Endothelial cell of umbilical vein (primary cell): ENCODE data around the gene SS18L1. TPM values are rescaled to one million over a fixed set of nuclear protein-coding genes. Genes with fewer than 3 reads are reported as not detected.
A peak's percentile ranks its signal among the peaks of the same experiment; 100 is the strongest.

ENCODE experiments used
- BruUV-seq: library from RNA; stranded (reverse); fragments of 400-500 nt; replicated peaks from 2 replicates; lab custom pipeline; 2021; lab: Mats Ljungman, UMichigan
- CTCF ChIA-PET: fragments of 300-600, 350-600 bp; sonication (Branson Sonifier 250); formaldehyde crosslinking; loops from one replicate; lab custom pipeline; 2021; ENCODE audit warnings: antibody characterized with exemption, inconsistent platforms; lab: Charles Lee
- POLR2A ChIA-PET: fragments of 300-600, 350-600 bp; sonication (Branson Sonifier 250); formaldehyde crosslinking; loops from one replicate; lab custom pipeline; 2021; ENCODE audit warnings: antibody characterized with exemption, inconsistent platforms; lab: Charles Lee
- DNase-seq: peaks from one replicate; pipeline ENCODE4 v3.0.0-alpha.2; 2011; ENCODE audit warnings: low read depth, low spot score
- FAIRE-seq: peaks from 2 replicates; lab custom pipeline; 2011; peaks lifted over from hg19 to GRCh38; lab: Jason Lieb, UNC
- H2AFZ ChIP-seq: 2 replicates; pipeline ENCODE4 v1.6.0; 2012; ENCODE audit warnings: low read depth, low read length, control low read depth, inconsistent platforms
- H3K27ac ChIP-seq: 2 replicates; pipeline ENCODE4 v1.5.1; 2011; ENCODE audit warnings: low read depth, mild to moderate bottlenecking, control low read depth, low read length, moderate library complexity; ENCODE audit not compliant: insufficient read depth
- H3K27me3 ChIP-seq, 2 experiments: 2 replicates each; pipeline versions ENCODE4 v1.6.0 to v1.6.1; 2011; ENCODE audit warnings: low read length in 2 of 2, mixed read lengths in 1 of 2; ENCODE audit not compliant: control insufficient read depth in 2 of 2, insufficient read depth in 2 of 2
- H3K36me3 ChIP-seq, 2 experiments: 2 replicates in 1 of 2; 3 replicates in 1 of 2; pipeline ENCODE4 v1.5.1; 2011; ENCODE audit warnings: low read length in 2 of 2, mild to moderate bottlenecking in 1 of 2, moderate library complexity in 1 of 2; ENCODE audit not compliant: control insufficient read depth in 2 of 2, insufficient read depth in 2 of 2; ENCODE audit errors: extremely low read depth in 1 of 2
- H3K4me1 ChIP-seq: 3 replicates; pipeline ENCODE4 v1.5.1; 2011; ENCODE audit warnings: mild to moderate bottlenecking, low read length; ENCODE audit not compliant: control insufficient read depth, insufficient read depth; ENCODE audit errors: extremely low read depth
- H3K4me2 ChIP-seq: 2 replicates; pipeline ENCODE4 v1.6.1; 2011; ENCODE audit warnings: low read length, control low read depth, mixed read lengths; ENCODE audit not compliant: insufficient read depth
- H3K4me3 ChIP-seq, 3 experiments: fragments of 200-600 bp in 1 of 3; sonication (generic), shearing (Covaris generic) in 1 of 3; replicated peaks in 1 of 3; 2 replicates each; pipeline ENCODE4 v1.5.1; 2011 to 2016; ENCODE audit warnings: control low read depth in 3 of 3, low read length in 3 of 3, mild to moderate bottlenecking in 2 of 3, inconsistent platforms in 1 of 3, low read depth in 1 of 3, moderate library complexity in 1 of 3; ENCODE audit not compliant: insufficient read depth in 1 of 3
- H3K79me2 ChIP-seq: 2 replicates; pipeline ENCODE4 v1.6.0; 2012; ENCODE audit warnings: low read length, inconsistent platforms; ENCODE audit not compliant: control insufficient read depth, insufficient read depth
- H3K9ac ChIP-seq: replicated peaks from 2 replicates; pipeline ENCODE3; 2011; ENCODE audit warnings: low read length, control low read depth; ENCODE audit not compliant: insufficient read depth; ENCODE audit errors: extremely low read depth
- H3K9me1 ChIP-seq: replicated peaks from 3 replicates; pipeline ENCODE4 v1.6.0; 2011; ENCODE audit warnings: mild to moderate bottlenecking, low read length; ENCODE audit not compliant: control insufficient read depth, insufficient read depth; ENCODE audit errors: extremely low read depth
- H3K9me3 ChIP-seq: replicated peaks from 2 replicates; pipeline ENCODE4 v1.5.1; 2012; ENCODE audit warnings: low read length, inconsistent platforms; ENCODE audit not compliant: control insufficient read depth, insufficient read depth
- H4K20me1 ChIP-seq: replicated peaks from 2 replicates; pipeline ENCODE3; 2011; ENCODE audit warnings: mild to moderate bottlenecking, low read length; ENCODE audit not compliant: control insufficient read depth, insufficient read depth; ENCODE audit errors: extremely low read depth
- EZH2 ChIP-seq: IDR thresholded peaks from 2 replicates; pipeline ENCODE4 v1.6.1; 2012; ENCODE audit warnings: borderline replicate concordance, low read depth, mild to moderate bottlenecking, moderate library complexity, low read length, inconsistent platforms; ENCODE audit not compliant: severe bottlenecking
- FOS ChIP-seq: IDR thresholded peaks from 2 replicates; pipeline ENCODE4 v1.6.1; 2011; ENCODE audit warnings: mild to moderate bottlenecking, low read length, moderate library complexity, borderline replicate concordance; ENCODE audit not compliant: insufficient read depth
- GATA2 ChIP-seq: IDR thresholded peaks from 2 replicates; pipeline ENCODE4 v1.7.0; 2011; ENCODE audit warnings: low read depth, mild to moderate bottlenecking, moderate library complexity, mixed read lengths, low read length; ENCODE audit not compliant: insufficient read length, insufficient read depth
- JUN ChIP-seq: IDR thresholded peaks from 2 replicates; pipeline ENCODE4 v1.6.1; 2011; ENCODE audit warnings: borderline replicate concordance, low read depth; ENCODE audit not compliant: insufficient read length, insufficient read depth
- MYC ChIP-seq: IDR thresholded peaks from one replicate; pipeline ENCODE4 v1.6.1; 2011; ENCODE audit warnings: mild to moderate bottlenecking, low read depth, low read length
- POLR2AphosphoS5 ChIP-seq: IDR thresholded peaks from 2 replicates; pipeline ENCODE4 v1.6.1; 2012; ENCODE audit warnings: low read depth, mild to moderate bottlenecking, control low read depth, low read length, moderate library complexity; ENCODE audit not compliant: insufficient read depth
- dilution Hi-C: fragments of 300-500 bp; cut with MboI; formaldehyde crosslinking; loops from one replicate; pipeline ENCODE4 v1.15.0; 2019; ENCODE audit warnings: low sequenced_read_pairs; ENCODE audit not compliant: extremely low pct_ligation_motif_present
- intact Hi-C: fragments of 100-400 bp; cut with micrococcal nuclease; formaldehyde crosslinking; loops from one replicate; pipeline ENCODE4 v1.10.0; 2022
- polyA plus RNA-seq, 4 experiments: library from polyadenylated mRNA; depleted of rRNA in 3 of 4; stranded (reverse) in 3 of 4; unstranded in 1 of 4; fragments of >200 nt; gene quantifications; 2 replicates each; pipeline versions ENCODE4 v1.2.1 to v1.2.3, GENCODE V29; 2011 to 2012; ENCODE audit warnings: missing spikeins in 1 of 4
- total RNA-seq: library from RNA; stranded (reverse); gene quantifications from 2 replicates; pipeline ENCODE4 v1.2.3, GENCODE V29; 2021
- TF ChIP-seq, protein P1 (sequence below), 2 donors: IDR thresholded peaks; 1 replicate in 1 of 2; 2 replicates in 1 of 2; pipeline ENCODE4 v1.5.1; 2011; ENCODE audit warnings: low read length in 2 of 2, mild to moderate bottlenecking in 2 of 2, moderate library complexity in 2 of 2, control low read depth in 1 of 2, inconsistent platforms in 1 of 2, low read depth in 1 of 2; ENCODE audit not compliant: insufficient read depth in 1 of 2; ENCODE audit errors: extremely low read depth in 1 of 2

Gene SS18L1
- total and polyA plus RNA-seq, 2 donors (not counting 3 experiments of a cell fraction or from before 2014, with no cell fraction given), result 15.4 to 21.7 TPM

DNA sequence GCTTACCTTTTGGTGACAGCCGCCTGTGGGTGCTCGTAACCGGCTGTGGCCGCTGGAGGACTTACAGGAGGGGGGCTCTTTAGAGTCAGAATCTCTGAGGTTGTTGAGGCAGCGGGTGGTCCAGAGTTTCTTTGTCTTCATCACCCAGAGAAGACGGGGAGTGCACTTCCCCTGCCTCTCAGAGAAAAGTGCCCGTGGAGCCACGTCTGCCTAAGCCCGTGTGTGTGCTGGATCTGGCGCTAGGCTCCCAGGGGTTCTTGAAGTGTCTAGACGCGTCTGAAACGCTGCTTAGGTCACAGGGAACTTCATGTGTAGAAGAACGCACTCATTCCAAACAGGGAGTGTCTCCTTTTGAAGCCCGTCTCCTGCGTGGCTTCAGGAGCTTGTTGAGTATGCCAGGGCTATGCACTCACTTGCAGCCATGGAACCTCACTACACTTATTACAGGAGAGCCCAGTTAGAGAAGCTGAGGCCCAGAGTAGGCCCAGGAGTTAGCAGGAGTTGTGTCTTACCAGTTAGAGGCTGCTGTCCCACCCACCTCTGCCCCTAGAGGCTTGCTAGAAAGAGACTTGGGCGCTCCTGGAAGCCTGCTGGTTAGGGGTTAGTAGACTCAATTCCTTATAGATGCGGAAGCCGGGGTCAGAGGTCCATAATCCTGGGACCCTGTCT lies 20.0 kb upstream of the SS18L1 start:
- Histone ChIP-seq H3K36me3 (peaks cover 9 to 25% of the 10 kb centered on the region in 2 experiments), H3K9ac (peak overlapping the region; percentile 53), H3K79me2 (peaks cover 16% of the 10 kb centered on the region), H3K4me2 (peak overlapping the region; percentile 79), H3K4me3 (peak overlapping the region; percentile 56 to 76 (median 65)), H3K27me3 (peaks cover 0 to 3% of the 10 kb centered on the region in 2 experiments), H3K9me3 (no peaks in the 10 kb centered on the region), H3K9me1 (no peaks in the 10 kb centered on the region), H2AFZ (no peak overlapping the region), H3K4me1 (peaks cover 11% of the 10 kb centered on the region), H3K27ac (no peak overlapping the region), H4K20me1 (no peaks in the 10 kb centered on the region)
- BruUV-seq, result TSS peak; percentile 17
- POLR2A ChIA-PET, result interaction anchor here (1.0 kb wide), 1 partner anchor 58 kb away, joined by 3 read pairs; the partner anchor contains the start of gene TAF4
- dilution Hi-C loops, result no loop called here
- peak; percentile 4 for FAIRE-seq
- TF ChIP-seq MYC, result no peak
- TF ChIP-seq, protein P1, sequence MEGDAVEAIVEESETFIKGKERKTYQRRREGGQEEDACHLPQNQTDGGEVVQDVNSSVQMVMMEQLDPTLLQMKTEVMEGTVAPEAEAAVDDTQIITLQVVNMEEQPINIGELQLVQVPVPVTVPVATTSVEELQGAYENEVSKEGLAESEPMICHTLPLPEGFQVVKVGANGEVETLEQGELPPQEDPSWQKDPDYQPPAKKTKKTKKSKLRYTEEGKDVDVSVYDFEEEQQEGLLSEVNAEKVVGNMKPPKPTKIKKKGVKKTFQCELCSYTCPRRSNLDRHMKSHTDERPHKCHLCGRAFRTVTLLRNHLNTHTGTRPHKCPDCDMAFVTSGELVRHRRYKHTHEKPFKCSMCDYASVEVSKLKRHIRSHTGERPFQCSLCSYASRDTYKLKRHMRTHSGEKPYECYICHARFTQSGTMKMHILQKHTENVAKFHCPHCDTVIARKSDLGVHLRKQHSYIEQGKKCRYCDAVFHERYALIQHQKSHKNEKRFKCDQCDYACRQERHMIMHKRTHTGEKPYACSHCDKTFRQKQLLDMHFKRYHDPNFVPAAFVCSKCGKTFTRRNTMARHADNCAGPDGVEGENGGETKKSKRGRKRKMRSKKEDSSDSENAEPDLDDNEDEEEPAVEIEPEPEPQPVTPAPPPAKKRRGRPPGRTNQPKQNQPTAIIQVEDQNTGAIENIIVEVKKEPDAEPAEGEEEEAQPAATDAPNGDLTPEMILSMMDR (IDR thresholded peaks at IDR 0.05; ENCODE audit: extremely low read depth in 1 of 2, insufficient read depth in 1 of 2, low read depth in 1 of 2, low read length in 2 of 2), result peak in 1 of 2 donors; percentile 15
- CTCF ChIA-PET, result interaction anchor here (1.5 to 3.1 kb wide), 3 partner anchors 11 to 113 kb away, joined by 5 to 22 read pairs (median 15); no protein-coding TSS in a partner anchor
- peak; percentile 28 for DNase-seq
- intact Hi-C loops, result loop anchor here (2.0 to 5.0 kb wide), 3 partner anchors 19 to 111 kb away; partner anchors contain the start of genes PSMA7 and SS18L1

- Histone ChIP-seq H3K4me3 (no peak overlapping the region), H3K79me2 (peaks cover 16% of the 10 kb centered on the region), H3K9ac (no peak overlapping the region), H4K20me1 (no peaks in the 10 kb centered on the region), H3K9me1 (no peaks in the 10 kb centered on the region), H3K4me2 (no peak overlapping the region), H3K9me3 (no peaks in the 10 kb centered on the region), H3K27me3 (no peaks in the 10 kb centered on the region), H3K27ac (no peak overlapping the region), H3K36me3 (peaks cover 9 to 37% of the 10 kb centered on the region in 2 experiments), H3K4me1 (peaks cover 11% of the 10 kb centered on the region), H2AFZ (no peak overlapping the region)
- TF ChIP-seq GATA2 (no peak), FOS (no peak), JUN (no peak), MYC (no peak), POLR2AphosphoS5 (no peak), EZH2 (no peak)
- TF ChIP-seq, protein P1 (IDR thresholded peaks at IDR 0.05; ENCODE audit: extremely low read depth in 1 of 2, insufficient read depth in 1 of 2, low read depth in 1 of 2, low read length in 2 of 2), result no peak
- dilution Hi-C loops (no loop called here), intact Hi-C loops (no loop called here)
- BruUV-seq, result no TSS peak
- DNase-seq, result no peak
- ChIA-PET CTCF (no interaction called here), POLR2A (no interaction called here)
- FAIRE-seq, result no peak
Measured at GRCh38 chr20:62126141-62126540, 17.4 kb upstream of the SS18L1 start.
